Neural progenitor cell (in vitro differentiated cells): Measurements from ENCODE around the gene FAM98A. TPM values are rescaled to one million over a fixed set of nuclear protein-coding genes. Genes with fewer than 3 reads are reported as not detected.

ENCODE experiments used
- DNase-seq: peaks from one replicate; pipeline ENCODE4 v3.0.0-alpha.2; 2016; ENCODE audit warnings: low spot score
- H2AFZ ChIP-seq: fragments of 200-600 bp; sonication (generic); replicated peaks from 2 replicates; pipeline ENCODE4 v1.6.1; 2016; ENCODE audit warnings: antibody characterized with exemption
- H3F3A ChIP-seq: fragments of 200-600 bp; sonication (generic); 2 replicates; pipeline ENCODE4 v1.6.1; 2016; ENCODE audit warnings: antibody characterized with exemption, low read depth
- H3K27ac ChIP-seq: fragments of 200-600 bp; sonication (generic); 2 replicates; pipeline ENCODE4 v1.5.1; 2016; ENCODE audit warnings: mild to moderate bottlenecking
- H3K27me3 ChIP-seq: fragments of 200-600 bp; sonication (generic); 2 replicates; pipeline ENCODE4 v1.6.1; 2016; ENCODE audit warnings: mild to moderate bottlenecking, moderate library complexity
- H3K36me3 ChIP-seq: fragments of 200-600 bp; sonication (generic); 2 replicates; pipeline ENCODE4 v1.5.1; 2016
- H3K4me1 ChIP-seq: fragments of 200-600 bp; sonication (generic); 2 replicates; pipeline ENCODE4 v1.6.1; 2016; ENCODE audit warnings: mixed run types
- H3K4me2 ChIP-seq: fragments of 200-600 bp; sonication (generic); 2 replicates; pipeline ENCODE4 v1.6.1; 2016
- H3K4me3 ChIP-seq: fragments of 200-600 bp; sonication (generic); 2 replicates; pipeline ENCODE4 v1.5.1; 2016
- H3K79me2 ChIP-seq: fragments of 200-600 bp; sonication (generic); 2 replicates; pipeline ENCODE4 v1.6.1; 2016; ENCODE audit warnings: low read depth
- H3K9ac ChIP-seq: fragments of 200-600 bp; sonication (generic); 2 replicates; pipeline ENCODE4 v1.6.1; 2016
- H3K9me3 ChIP-seq: fragments of 200-600 bp; sonication (generic); 2 replicates; pipeline ENCODE4 v1.5.1; 2016; ENCODE audit warnings: low read depth
- H4K20me1 ChIP-seq: fragments of 200-600 bp; sonication (generic); 2 replicates; pipeline ENCODE4 v1.6.1; 2016; ENCODE audit warnings: low read depth
- H3K27ac Mint-ChIP-seq: 3 replicates; pipeline ENCODE4 v1.8.0; 2021; ENCODE audit warnings: mixed read lengths
- H3K27me3 Mint-ChIP-seq: 2 replicates; pipeline ENCODE4 v1.8.0; 2022; ENCODE audit warnings: low read depth, mild to moderate bottlenecking, inconsistent platforms, moderate library complexity, mixed read lengths; ENCODE audit not compliant: insufficient read depth
- H3K36me3 Mint-ChIP-seq: 3 replicates; pipeline ENCODE4 v1.8.0; 2021; ENCODE audit warnings: mixed read lengths
- H3K4me1 Mint-ChIP-seq: 3 replicates; pipeline ENCODE4 v1.8.0; 2021; ENCODE audit warnings: mixed read lengths
- H3K4me3 Mint-ChIP-seq: 3 replicates; pipeline ENCODE4 v1.8.0; 2021; ENCODE audit warnings: mild to moderate bottlenecking, moderate library complexity, mixed read lengths
- H3K9me3 Mint-ChIP-seq: 3 replicates; pipeline ENCODE4 v1.8.0; 2020; ENCODE audit warnings: mixed read lengths
- CTCF ChIP-seq: fragments of 200-600 bp; sonication (generic); IDR thresholded peaks from 2 replicates; pipeline ENCODE4 v1.5.1; 2017; ENCODE audit warnings: antibody characterized with exemption, mild to moderate bottlenecking
- EZH2 ChIP-seq: fragments of 200-600 bp; sonication (generic); IDR thresholded peaks from 2 replicates; pipeline ENCODE4 v1.6.1; 2017; ENCODE audit warnings: antibody characterized with exemption, mild to moderate bottlenecking, moderate library complexity
- EZH2phosphoT487 ChIP-seq: fragments of 200-600 bp; sonication (generic); IDR thresholded peaks from 2 replicates; pipeline ENCODE4 v1.6.1; 2017; ENCODE audit warnings: antibody characterized with exemption
- total RNA-seq: library from RNA; depleted of rRNA; stranded (reverse); fragments of >200 nt; gene quantifications from 2 replicates; pipeline ENCODE4 v1.2.3, GENCODE V29; 2015; ENCODE audit warnings: low replicate concordance

Gene FAM98A
- total RNA-seq, 1 donor from 2014 or later = 16.5 TPM

- H3K27ac ChIP-seq = no peak overlapping the region
- Mint-ChIP-seq H3K27ac (no peak overlapping the region), H3K4me3 (no peak overlapping the region), H3K9me3 (no peaks in the 10 kb centered on the region), H3K27me3 (no peaks in the 10 kb centered on the region), H3K36me3 (peaks cover 4% of the 10 kb centered on the region), H3K4me1 (peaks cover 3% of the 10 kb centered on the region)
- no peaks in the 10 kb centered on the region for H3K79me2 ChIP-seq
- H3K9me3 ChIP-seq = no peaks in the 10 kb centered on the region
- peaks cover 9% of the 10 kb centered on the region for H3K36me3 ChIP-seq
- H3K4me3 ChIP-seq = no peak overlapping the region
- H4K20me1 ChIP-seq = no peaks in the 10 kb centered on the region
- H2AFZ ChIP-seq = no peak overlapping the region
- H3K27me3 ChIP-seq = no peaks in the 10 kb centered on the region
- no peak overlapping the region for H3K4me2 ChIP-seq
- DNase-seq = no peak
- H3F3A ChIP-seq = no peaks in the 10 kb centered on the region
- TF ChIP-seq CTCF = no peak
- no peak for TF ChIP-seq EZH2
- TF ChIP-seq EZH2phosphoT487 = no peak
- H3K9ac ChIP-seq = no peak overlapping the region
- peaks cover 25% of the 10 kb centered on the region for H3K4me1 ChIP-seq
Observed at GRCh38 chr2:33586766-33587165, 12.3 kb downstream of the FAM98A start.

GRCh38 chr2:33583194-33583938 lies 15.7 kb downstream of the FAM98A start:
- Histone ChIP-seq H3K4me2 (no peak overlapping the region), H3K79me2 (no peaks in the 10 kb centered on the region), H3K9ac (no peak overlapping the region), H3K4me1 (peaks cover 5% of the 10 kb centered on the region), H3K4me3 (no peak overlapping the region), H4K20me1 (no peaks in the 10 kb centered on the region), H3K9me3 (no peaks in the 10 kb centered on the region), H2AFZ (no peak overlapping the region), H3F3A (no peaks in the 10 kb centered on the region), H3K27me3 (no peaks in the 10 kb centered on the region), H3K27ac (no peak overlapping the region), H3K36me3 (no peaks in the 10 kb centered on the region)
- Mint-ChIP-seq H3K27ac (no peak overlapping the region), H3K36me3 (peaks cover 4% of the 10 kb centered on the region), H3K9me3 (no peaks in the 10 kb centered on the region), H3K27me3 (no peaks in the 10 kb centered on the region), H3K4me3 (no peak overlapping the region), H3K4me1 (no peaks in the 10 kb centered on the region)
- TF ChIP-seq EZH2phosphoT487 (no peak), CTCF (peak; percentile 92), EZH2 (no peak)
- peak; percentile 53 for DNase-seq

- H3K4me3 Mint-ChIP-seq = no peak overlapping the region
- peaks cover 4% of the 10 kb centered on the region for H3K36me3 Mint-ChIP-seq
- H2AFZ ChIP-seq = no peak overlapping the region
- no peaks in the 10 kb centered on the region for H3K27me3 ChIP-seq
- H3K27ac Mint-ChIP-seq = no peak overlapping the region
- no peak overlapping the region for H3K27ac ChIP-seq
- H3K36me3 ChIP-seq = no peaks in the 10 kb centered on the region
- H3K4me1 Mint-ChIP-seq = peaks cover 5% of the 10 kb centered on the region
- no peaks in the 10 kb centered on the region for H3F3A ChIP-seq
- H3K9me3 Mint-ChIP-seq = no peaks in the 10 kb centered on the region
- H3K27me3 Mint-ChIP-seq = no peaks in the 10 kb centered on the region
- DNase-seq = no peak
- H4K20me1 ChIP-seq = no peaks in the 10 kb centered on the region
- TF ChIP-seq EZH2 (no peak), CTCF (no peak), EZH2phosphoT487 (no peak)
- peaks cover 15% of the 10 kb centered on the region for H3K4me1 ChIP-seq
- no peaks in the 10 kb centered on the region for H3K79me2 ChIP-seq
- H3K4me3 ChIP-seq = no peak overlapping the region
- no peak overlapping the region for H3K9ac ChIP-seq
- no peaks in the 10 kb centered on the region for H3K9me3 ChIP-seq
- H3K4me2 ChIP-seq = no peak overlapping the region
Observed at GRCh38 chr2:33581872-33582271, 17.2 kb downstream of the FAM98A start.
